T-helper 9 cell (primary cell): ENCODE data around the gene DOCK9.

ENCODE experiments used
- DNase-seq: peaks from one replicate; pipeline ENCODE4 v3.0.0-alpha.2; 2020

The DOCK9 gene

GRCh38 chr13:98976338-98976737, 1.5 kb downstream of the DOCK9 start:
- DNase-seq: no peak

DNA sequence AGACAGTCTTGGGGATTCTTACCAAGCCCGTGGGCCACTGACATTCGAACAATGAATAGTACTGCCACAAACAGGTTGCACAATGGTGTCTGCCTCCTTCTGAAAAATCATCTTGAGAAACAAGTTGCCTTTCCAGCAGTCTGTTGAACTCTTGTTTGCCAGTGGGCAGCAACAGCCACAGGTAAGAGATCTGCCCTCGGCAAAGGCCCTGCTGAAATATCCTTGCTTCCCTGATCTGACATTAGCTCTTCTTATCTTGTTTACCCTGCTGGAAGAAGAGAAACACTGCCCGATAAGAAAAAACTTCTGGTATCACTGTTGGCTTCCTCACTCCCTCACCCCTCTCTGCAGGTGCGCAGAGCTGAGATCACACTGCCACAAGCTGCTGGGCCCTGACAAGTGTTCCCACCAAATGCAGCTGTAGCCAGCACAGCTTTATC, 2.0 kb downstream of the DOCK9 start:
- DNase-seq: no peak

DNA sequence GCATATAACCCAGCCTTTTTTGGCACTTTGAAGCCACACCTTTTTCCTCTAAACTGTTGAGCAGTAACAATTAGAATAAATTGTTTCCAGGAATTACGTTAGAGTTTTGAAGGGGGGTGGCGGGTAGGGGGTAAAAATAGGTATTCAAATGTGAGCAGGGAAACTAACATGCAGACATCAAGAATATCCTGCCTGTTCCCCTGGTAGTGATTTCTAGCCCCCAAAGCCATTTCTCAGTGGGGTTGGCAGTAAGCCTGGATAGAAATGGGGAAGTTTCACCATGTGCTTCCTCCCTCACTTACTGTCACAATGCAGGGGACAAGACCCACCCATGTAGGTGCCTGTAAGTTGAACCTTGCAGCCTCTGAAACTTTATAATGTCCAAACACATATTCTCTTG, 3.8 kb downstream of the DOCK9 start:
- no peak for DNase-seq

- DNase-seq: no peak
These were observed 5.2 kb downstream of the DOCK9 start for GRCh38 chr13:98972627-98973026.

- no peak for DNase-seq
These were observed 5.8 kb downstream of the DOCK9 start for GRCh38 chr13:98972059-98972458.

- no peak for DNase-seq
These were observed 7.5 kb downstream of the DOCK9 start for GRCh38 chr13:98970330-98970729.

DNA sequence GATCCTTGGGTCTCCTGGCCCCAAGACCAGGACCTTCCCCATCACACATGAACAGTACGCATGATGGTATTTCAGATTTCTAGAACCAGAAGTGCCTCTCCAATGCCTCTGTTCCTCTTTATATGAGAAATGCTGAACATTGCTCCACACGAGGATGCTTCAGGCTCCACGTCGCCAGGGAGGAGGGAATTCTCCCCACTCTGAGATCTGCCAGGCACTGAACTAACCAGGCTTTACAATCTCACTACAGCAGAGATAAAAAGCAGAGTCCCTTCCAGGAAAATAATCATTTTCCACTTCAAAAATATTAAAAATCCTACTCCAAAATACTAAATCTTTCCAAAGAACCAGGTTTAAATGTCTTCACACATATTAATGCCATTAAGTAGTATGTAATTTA, 10.4 kb downstream of the DOCK9 start:
- no peak for DNase-seq

GRCh38 chr13:98966019-98966418, 11.8 kb downstream of the DOCK9 start:
- no peak for DNase-seq

GRCh38 chr13:98965325-98965724, 12.5 kb downstream of the DOCK9 start:
- no peak for DNase-seq

DNA sequence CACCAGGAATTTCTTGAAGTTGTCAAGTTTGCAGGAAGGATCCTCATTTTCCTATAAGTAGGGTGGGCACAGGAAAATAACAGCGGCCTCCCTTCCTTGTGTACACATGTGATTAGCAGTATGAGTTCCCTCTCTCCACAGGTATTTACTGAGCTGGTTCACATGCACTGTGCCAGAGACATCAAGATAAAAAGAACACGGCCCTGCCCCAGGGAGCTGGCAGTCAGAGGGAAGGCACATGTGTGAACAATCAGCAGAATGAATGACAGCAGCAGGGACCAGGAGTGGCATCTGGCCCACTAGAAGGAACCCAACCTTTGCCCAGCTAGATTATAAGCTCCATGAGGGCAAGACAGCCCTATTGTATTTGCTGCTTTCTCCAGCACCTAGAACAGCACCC, 13.9 kb downstream of the DOCK9 start:
- DNase-seq: no peak

DNA sequence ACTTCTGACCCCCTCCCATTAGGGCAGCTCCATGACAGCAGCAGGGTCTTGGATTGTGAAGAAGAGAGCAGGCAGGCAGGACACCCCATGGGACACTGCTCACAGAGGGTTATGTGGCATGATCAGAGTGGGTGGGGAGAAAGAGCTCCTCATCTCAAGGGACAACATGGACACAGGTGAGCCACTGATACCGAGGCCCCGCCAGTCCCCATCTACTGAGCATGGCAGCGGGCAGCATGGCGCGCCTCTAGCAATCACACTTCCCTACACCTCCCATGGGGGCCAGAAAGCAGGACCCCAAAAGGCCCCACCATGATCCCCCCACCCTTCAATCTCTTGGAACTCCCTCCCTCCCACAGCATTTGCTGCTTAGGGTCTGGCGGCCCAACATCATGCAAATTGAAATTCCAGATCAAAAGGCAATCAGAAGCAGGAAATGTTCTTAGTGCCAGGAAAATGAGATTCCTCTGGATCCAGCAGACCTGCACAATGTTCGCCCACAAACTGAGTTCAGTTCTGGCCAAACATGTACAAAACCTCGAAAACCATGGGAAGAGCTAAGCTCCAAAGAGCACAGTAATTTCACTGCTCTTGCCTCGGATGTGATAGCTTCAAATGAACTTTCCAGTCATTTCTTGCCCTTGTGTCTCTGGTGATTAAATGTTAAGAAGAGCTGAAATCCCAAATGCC, 14.8 kb downstream of the DOCK9 start:
- DNase-seq: no peak

- DNase-seq: no peak
These were observed 16.3 kb downstream of the DOCK9 start for GRCh38 chr13:98961503-98962105.

GRCh38 chr13:98960606-98961502, 17.0 kb downstream of the DOCK9 start:
- DNase-seq: no peak

DNA sequence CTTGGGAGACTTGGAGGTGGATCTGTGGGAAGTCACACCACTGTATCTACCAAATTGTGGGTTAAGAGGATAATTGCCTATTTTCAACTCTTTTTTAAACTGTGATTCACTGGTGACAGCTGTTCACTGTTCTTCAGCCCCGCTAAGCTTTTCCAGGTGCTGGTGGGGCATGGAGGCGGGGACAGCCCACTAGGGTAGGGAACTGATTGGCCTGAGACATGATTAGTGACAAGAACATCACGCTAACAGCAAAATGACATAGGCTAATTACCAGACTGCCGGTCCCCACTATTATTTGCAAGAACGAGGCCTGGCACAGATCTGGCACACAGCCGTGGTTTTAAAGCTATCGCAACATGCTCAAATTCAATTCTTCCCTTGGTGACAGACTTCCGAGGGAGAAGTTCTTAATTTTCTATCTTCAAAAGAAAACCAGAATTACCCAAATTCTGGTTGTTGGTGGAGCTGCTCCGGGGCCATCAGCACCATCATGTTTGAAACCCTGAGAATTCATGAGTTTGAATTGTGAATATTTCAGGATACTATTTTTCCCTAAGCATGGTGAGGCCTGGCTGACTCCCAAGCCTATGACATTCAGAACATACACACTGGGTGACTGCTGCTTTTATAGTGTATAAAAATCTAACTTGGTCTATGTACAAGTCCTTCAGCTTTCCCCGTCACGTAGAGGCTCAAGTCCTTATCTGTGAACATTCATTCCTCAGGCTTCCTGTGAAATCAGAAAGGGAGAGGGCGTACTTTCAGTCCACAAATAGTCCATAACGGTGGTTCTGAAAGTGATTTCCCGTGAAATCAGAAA, 17.9 kb downstream of the DOCK9 start:
- DNase-seq: no peak

GRCh38 chr13:98959291-98959690, 18.6 kb downstream of the DOCK9 start:
- DNase-seq: no peak

DNA sequence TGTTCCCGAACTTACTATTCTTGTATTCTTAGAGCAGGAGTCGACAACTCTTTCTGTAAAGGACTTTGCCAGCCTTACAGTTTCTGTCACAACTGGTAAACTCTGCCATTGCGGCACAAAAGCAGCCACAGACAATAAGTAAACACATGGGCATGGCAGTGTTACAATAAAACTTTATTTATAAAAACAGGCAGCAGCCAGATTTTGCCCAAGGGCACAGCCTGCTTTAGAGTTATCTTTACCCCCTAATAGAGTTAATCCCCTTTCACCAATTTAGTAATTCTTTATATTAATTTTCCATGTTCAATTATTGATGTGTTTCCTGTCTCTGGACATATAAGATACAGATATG, 19.4 kb downstream of the DOCK9 start:
- no peak for DNase-seq

- DNase-seq: no peak
These were observed 20.0 kb downstream of the DOCK9 start for GRCh38 chr13:98957731-98958442.

- no peak for DNase-seq
These were observed 22.5 kb downstream of the DOCK9 start for GRCh38 chr13:98955336-98955735.

- DNase-seq: no peak
These were observed 23.6 kb downstream of the DOCK9 start for GRCh38 chr13:98954313-98954712.

DNA sequence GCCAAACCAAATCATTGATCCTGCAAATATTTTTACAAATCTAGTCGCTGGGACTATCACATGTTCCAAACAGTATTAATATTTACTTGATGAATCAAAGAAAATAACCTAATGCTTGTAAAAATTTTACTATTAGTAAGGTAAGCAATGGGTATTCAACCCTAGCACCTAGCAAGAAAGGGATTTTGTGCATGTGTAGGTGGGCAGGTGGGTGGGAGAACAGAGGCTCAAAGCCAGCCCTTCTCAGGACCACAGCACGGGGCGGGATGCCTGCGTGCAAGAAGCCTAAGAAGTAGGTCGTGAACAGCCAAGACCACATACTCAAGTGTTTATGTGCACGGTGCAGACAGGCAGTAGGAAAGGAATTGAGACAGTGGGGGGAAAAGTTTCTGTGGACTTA, 26.6 kb downstream of the DOCK9 start:
- no peak for DNase-seq

- DNase-seq: no peak
These were observed 27.2 kb downstream of the DOCK9 start for GRCh38 chr13:98950705-98951104.

DNA sequence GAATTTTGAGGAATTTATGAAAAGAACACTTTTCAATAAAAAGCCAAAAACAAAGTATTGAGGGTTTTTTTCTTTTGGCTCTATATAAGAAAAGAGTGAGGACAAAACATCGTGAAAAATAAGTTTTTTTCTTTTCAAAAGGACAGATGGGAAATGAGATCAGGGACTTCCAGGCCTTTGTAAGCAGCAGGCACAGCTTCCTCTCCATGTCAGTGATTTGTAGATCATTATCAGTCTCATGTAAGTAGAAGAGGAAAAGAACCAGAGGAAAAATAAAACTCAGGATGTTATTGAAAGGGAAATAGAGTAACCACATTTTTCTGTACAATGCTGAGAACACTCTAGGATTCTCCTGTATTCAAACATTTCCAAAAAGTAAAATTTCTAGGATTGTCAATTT, 29.9 kb downstream of the DOCK9 start:
- DNase-seq: no peak
